K562 (cell line): ENCODE results near the gene TXNRD2. TPM values are rescaled to one million over a fixed set of nuclear protein-coding genes. Genes with fewer than 3 reads are reported as not detected.

Experiments used
- CCNT2 ChIP-seq: IDR thresholded peaks from 2 replicates; pipeline ENCODE4 v1.6.1; 2011; ENCODE audit warnings: borderline replicate concordance, low read depth, mild to moderate bottlenecking, moderate library complexity, mixed read lengths, low read length; ENCODE audit not compliant: insufficient read length; ENCODE audit errors: extremely low read depth
- CHD1 ChIP-seq: fragments of 200-600 bp; sonication (generic); IDR thresholded peaks from one replicate; pipeline ENCODE4 v1.6.1; 2012; ENCODE audit warnings: mild to moderate bottlenecking, moderate library complexity, low read length, inconsistent platforms
- CHD4 ChIP-seq: fragments of 200-600 bp; sonication (generic); IDR thresholded peaks from 3 replicates; pipeline ENCODE4 v1.6.1; 2012; ENCODE audit warnings: low read depth, mild to moderate bottlenecking, mixed read lengths, low read length, inconsistent platforms; ENCODE audit not compliant: insufficient read depth, insufficient replicate concordance, poor library complexity, severe bottlenecking
- CTBP1 ChIP-seq: fragments of 450-650 bp; IDR thresholded peaks from 2 replicates; pipeline ENCODE4 v1.6.1; 2016; ENCODE audit warnings: borderline replicate concordance
- EGR1 ChIP-seq: fragments of 450-650 bp; conservative IDR thresholded peaks from 2 replicates; pipeline ENCODE4 v1.6.1; 2017; ENCODE audit warnings: mild to moderate bottlenecking
- ESRRA ChIP-seq: fragments of 450-650 bp; IDR thresholded peaks from 2 replicates; pipeline ENCODE4 v1.6.1; 2014; ENCODE audit warnings: low read depth, mild to moderate bottlenecking, moderate library complexity, borderline replicate concordance
- HDGF ChIP-seq: fragments of 450-650 bp; IDR thresholded peaks from 2 replicates; pipeline ENCODE4 v1.6.1; 2016
- HMG20A ChIP-seq: fragments of 450-650 bp; formaldehyde crosslinking; conservative IDR thresholded peaks from 2 replicates; pipeline ENCODE4 v1.4.0; 2020; ENCODE audit warnings: mild to moderate bottlenecking, mixed read lengths
- HMGN3 ChIP-seq: IDR thresholded peaks from 2 replicates; pipeline ENCODE4 v1.6.1; 2011; ENCODE audit warnings: borderline replicate concordance, low read depth, mild to moderate bottlenecking, mixed read lengths, low read length; ENCODE audit not compliant: insufficient read length; ENCODE audit errors: extremely low read depth
- MBD2 ChIP-seq: sonication (generic); IDR thresholded peaks from 2 replicates; pipeline ENCODE4 v1.6.1; 2016; ENCODE audit warnings: low read depth, borderline replicate concordance
- MNT ChIP-seq, 2 experiments: fragments of 450-650 bp; conservative IDR thresholded peaks; 2 replicates each; pipeline ENCODE4 v1.6.1; 2017; ENCODE audit warnings: mild to moderate bottlenecking in 2 of 2, moderate library complexity in 2 of 2
- MTA1 ChIP-seq: fragments of 450-650 bp; IDR thresholded peaks from 2 replicates; pipeline ENCODE4 v1.6.1; 2017; ENCODE audit warnings: borderline replicate concordance
- MYC ChIP-seq, 2 experiments: fragments of 250-450 bp in 1 of 2; sonication (Bioruptor Pico) in 1 of 2; IDR thresholded peaks; 2 replicates each; pipeline versions ENCODE4 v1.5.1 to v1.6.1; 2012 to 2021; ENCODE audit warnings: low read depth in 2 of 2, borderline replicate concordance in 1 of 2, improper control_type of control experiment in 1 of 2, low read length in 1 of 2, mild to moderate bottlenecking in 1 of 2, moderate library complexity in 1 of 2
- NFE2 ChIP-seq: IDR thresholded peaks from 2 replicates; pipeline ENCODE4 v1.6.1; 2014; ENCODE audit warnings: antibody characterized with exemption, low read depth
- NRF1 ChIP-seq, 2 experiments: fragments of 450-650 bp; IDR thresholded peaks in 1 of 2; conservative IDR thresholded peaks in 1 of 2; 2 replicates each; pipeline ENCODE4 v1.6.1; 2014; ENCODE audit warnings: mild to moderate bottlenecking in 2 of 2
- PBX2 ChIP-seq, 2 experiments: IDR thresholded peaks in 1 of 2; conservative IDR thresholded peaks in 1 of 2; 2 replicates each; pipeline ENCODE4 v1.6.1; 2016; ENCODE audit warnings: low read depth in 2 of 2, mild to moderate bottlenecking in 1 of 2, missing compliant biosample characterization in 1 of 2, missing genetic modification characterization in 1 of 2, moderate library complexity in 1 of 2
- PHF8 ChIP-seq: fragments of 200-600 bp; sonication (generic); IDR thresholded peaks from 2 replicates; pipeline ENCODE4 v1.6.1; 2012; ENCODE audit warnings: mixed run types, mild to moderate bottlenecking, inconsistent platforms, low read length, moderate library complexity, borderline replicate concordance
- POLR2A ChIP-seq: fragments of 450-650 bp; conservative IDR thresholded peaks from 2 replicates; pipeline ENCODE4 v1.6.1; 2016
- POLR2AphosphoS2 ChIP-seq: IDR thresholded peaks from 2 replicates; pipeline ENCODE4 v1.6.1; 2012; ENCODE audit warnings: low read length, improper control_type of control experiment
- SOX6 ChIP-seq: fragments of 450-650 bp; IDR thresholded peaks from 2 replicates; pipeline ENCODE4 v1.6.1; 2014; ENCODE audit warnings: mild to moderate bottlenecking
- ZNF253 ChIP-seq: fragments of 250-450 bp; sonication (Bioruptor Pico); conservative IDR thresholded peaks from 2 replicates; pipeline ENCODE4 v1.6.1; 2021; ENCODE audit warnings: mild to moderate bottlenecking
- ZNF384 ChIP-seq: IDR thresholded peaks from 2 replicates; pipeline ENCODE4 v1.6.1; 2012; ENCODE audit warnings: low read depth, low read length, improper control_type of control experiment
- polyA plus RNA-seq, 8 experiments: library from polyadenylated mRNA; depleted of rRNA in 4 of 8; stranded (reverse) in 5 of 8; unstranded in 3 of 8; fragments of >200 nt; fragmentation: Nextera tagmentation in 2 of 8; fragmentation: Illumina TruSeq in 1 of 8; extraction: Ambion mirVana in 2 of 8; extraction: Trizol in 1 of 8; gene quantifications; 2 replicates each; pipeline versions ENCODE4 v1.2.1 to v1.2.3, GENCODE V29; 2011 to 2014; ENCODE audit warnings: inconsistent platforms in 1 of 8, missing spikeins in 1 of 8
- total RNA-seq, 7 experiments: library from RNA; depleted of rRNA in 6 of 7; stranded (reverse); fragments of >200 nt in 6 of 7; fragmentation: Illumina TruSeq in 2 of 7; extraction: Trizol in 2 of 7; gene quantifications; 2 replicates each; pipeline versions ENCODE4 v1.2.1 to v1.2.3, GENCODE V29; 2011 to 2021; ENCODE audit warnings: low replicate concordance in 1 of 7

TXNRD2 gene
- total and polyA plus RNA-seq, 9 of the 15 experiments (the other 6 are each of a cell fraction or from before 2014, with no cell fraction given): 3.3 to 80.2 (median 49.4) TPM

GRCh38 chr22:19959043-19959586 lies 17.5 kb upstream of the TXNRD2 start (continued):
- TF ChIP-seq MNT (conservative IDR thresholded peaks at IDR 0.05) (peak in 1 of 2 experiments; percentile 81; a peak in 3 of 4 replicates), ZNF253 (CRISPR knock-in tag) (no peak), MBD2 (peak; percentile 29; the same call in 1 of the 2 replicates), ZNF384 (peak; percentile 35; the same call in 1 of the 2 replicates), HMGN3 (peak; percentile 97), ESRRA (peak; percentile 39; the same call in 1 of the 2 replicates), EGR1 (peak; percentile 98), HMG20A (CRISPR knock-in tag) (no peak), PHF8 (peak; percentile 30; the same call in 1 of the 2 replicates), MTA1 (peak; percentile 34; the same call in 1 of the 2 replicates), CCNT2 (peak; percentile 79), MYC (IDR thresholded peaks at IDR 0.05; ENCODE audit: low read depth, low read length) (peak; percentile 56; the same call in 1 of the 2 replicates), MYC (CRISPR knock-in tag; IDR thresholded peaks at IDR 0.05; ENCODE audit: borderline replicate concordance, low read depth) (no peak), NFE2 (peak; percentile 34; the same call in 1 of the 2 replicates), CHD4 (peak; percentile 10), POLR2AphosphoS2 (peak; percentile 98), PBX2 (CRISPR knock-in tag; IDR thresholded peaks at IDR 0.05; ENCODE audit: low read depth) (no peak), PBX2 (tag; conservative IDR thresholded peaks at IDR 0.05; ENCODE audit: low read depth) (peak; percentile 44; the same call in 1 of the 2 replicates), CTBP1 (peak; percentile 79), SOX6 (peak; percentile 55; the same call in 1 of the 2 replicates), HDGF (0 out of 2 replicates have a peak, but pooled peaks have one; percentile 31), POLR2A (peak; percentile 66; the same call in 1 of the 2 replicates), CHD1 (peak; percentile 8), NRF1 (conservative IDR thresholded peaks at IDR 0.05 in 1 of 2, IDR thresholded peaks at IDR 0.05 in 1 of 2) (peak; percentile 78 to 81)
